Endothelial cell of umbilical vein (primary cell): ENCODE results near the gene CIZ1. TPM values are rescaled to one million over a fixed set of nuclear protein-coding genes. Genes with fewer than 3 reads are reported as not detected.

ENCODE experiments used
- BruUV-seq: library from RNA; stranded (reverse); fragments of 400-500 nt; replicated peaks from 2 replicates; lab custom pipeline; 2021; lab: Mats Ljungman, UMichigan
- CTCF ChIA-PET: fragments of 300-600, 350-600 bp; sonication (Branson Sonifier 250); formaldehyde crosslinking; loops from one replicate; lab custom pipeline; 2021; ENCODE audit warnings: antibody characterized with exemption, inconsistent platforms; lab: Charles Lee
- POLR2A ChIA-PET: fragments of 300-600, 350-600 bp; sonication (Branson Sonifier 250); formaldehyde crosslinking; loops from one replicate; lab custom pipeline; 2021; ENCODE audit warnings: antibody characterized with exemption, inconsistent platforms; lab: Charles Lee
- DNase-seq: peaks from one replicate; pipeline ENCODE4 v3.0.0-alpha.2; 2011; ENCODE audit warnings: low read depth, low spot score
- FAIRE-seq: peaks from 2 replicates; lab custom pipeline; 2011; peaks lifted over from hg19 to GRCh38; lab: Jason Lieb, UNC
- H2AFZ ChIP-seq: 2 replicates; pipeline ENCODE4 v1.6.0; 2012; ENCODE audit warnings: low read depth, low read length, control low read depth, inconsistent platforms
- H3K27ac ChIP-seq: 2 replicates; pipeline ENCODE4 v1.5.1; 2011; ENCODE audit warnings: low read depth, mild to moderate bottlenecking, control low read depth, low read length, moderate library complexity; ENCODE audit not compliant: insufficient read depth
- H3K27me3 ChIP-seq, 2 experiments: 2 replicates each; pipeline versions ENCODE4 v1.6.0 to v1.6.1; 2011; ENCODE audit warnings: low read length in 2 of 2, mixed read lengths in 1 of 2; ENCODE audit not compliant: control insufficient read depth in 2 of 2, insufficient read depth in 2 of 2
- H3K36me3 ChIP-seq, 2 experiments: 2 replicates in 1 of 2; 3 replicates in 1 of 2; pipeline ENCODE4 v1.5.1; 2011; ENCODE audit warnings: low read length in 2 of 2, mild to moderate bottlenecking in 1 of 2, moderate library complexity in 1 of 2; ENCODE audit not compliant: control insufficient read depth in 2 of 2, insufficient read depth in 2 of 2; ENCODE audit errors: extremely low read depth in 1 of 2
- H3K4me1 ChIP-seq: 3 replicates; pipeline ENCODE4 v1.5.1; 2011; ENCODE audit warnings: mild to moderate bottlenecking, low read length; ENCODE audit not compliant: control insufficient read depth, insufficient read depth; ENCODE audit errors: extremely low read depth
- H3K4me2 ChIP-seq: 2 replicates; pipeline ENCODE4 v1.6.1; 2011; ENCODE audit warnings: low read length, control low read depth, mixed read lengths; ENCODE audit not compliant: insufficient read depth
- H3K4me3 ChIP-seq, 3 experiments: fragments of 200-600 bp in 1 of 3; sonication (generic), shearing (Covaris generic) in 1 of 3; replicated peaks in 1 of 3; 2 replicates each; pipeline ENCODE4 v1.5.1; 2011 to 2016; ENCODE audit warnings: control low read depth in 3 of 3, low read length in 3 of 3, mild to moderate bottlenecking in 2 of 3, inconsistent platforms in 1 of 3, low read depth in 1 of 3, moderate library complexity in 1 of 3; ENCODE audit not compliant: insufficient read depth in 1 of 3
- H3K79me2 ChIP-seq: 2 replicates; pipeline ENCODE4 v1.6.0; 2012; ENCODE audit warnings: low read length, inconsistent platforms; ENCODE audit not compliant: control insufficient read depth, insufficient read depth
- H3K9ac ChIP-seq: replicated peaks from 2 replicates; pipeline ENCODE3; 2011; ENCODE audit warnings: low read length, control low read depth; ENCODE audit not compliant: insufficient read depth; ENCODE audit errors: extremely low read depth
- H3K9me1 ChIP-seq: replicated peaks from 3 replicates; pipeline ENCODE4 v1.6.0; 2011; ENCODE audit warnings: mild to moderate bottlenecking, low read length; ENCODE audit not compliant: control insufficient read depth, insufficient read depth; ENCODE audit errors: extremely low read depth
- H3K9me3 ChIP-seq: replicated peaks from 2 replicates; pipeline ENCODE4 v1.5.1; 2012; ENCODE audit warnings: low read length, inconsistent platforms; ENCODE audit not compliant: control insufficient read depth, insufficient read depth
- H4K20me1 ChIP-seq: replicated peaks from 2 replicates; pipeline ENCODE3; 2011; ENCODE audit warnings: mild to moderate bottlenecking, low read length; ENCODE audit not compliant: control insufficient read depth, insufficient read depth; ENCODE audit errors: extremely low read depth
- CTCF ChIP-seq, 2 donors: IDR thresholded peaks; 1 replicate in 1 of 2; 2 replicates in 1 of 2; pipeline ENCODE4 v1.5.1; 2011; ENCODE audit warnings: low read length in 2 of 2, mild to moderate bottlenecking in 2 of 2, moderate library complexity in 2 of 2, control low read depth in 1 of 2, inconsistent platforms in 1 of 2, low read depth in 1 of 2; ENCODE audit not compliant: insufficient read depth in 1 of 2; ENCODE audit errors: extremely low read depth in 1 of 2
- EZH2 ChIP-seq: IDR thresholded peaks from 2 replicates; pipeline ENCODE4 v1.6.1; 2012; ENCODE audit warnings: borderline replicate concordance, low read depth, mild to moderate bottlenecking, moderate library complexity, low read length, inconsistent platforms; ENCODE audit not compliant: severe bottlenecking
- FOS ChIP-seq: IDR thresholded peaks from 2 replicates; pipeline ENCODE4 v1.6.1; 2011; ENCODE audit warnings: mild to moderate bottlenecking, low read length, moderate library complexity, borderline replicate concordance; ENCODE audit not compliant: insufficient read depth
- JUN ChIP-seq: IDR thresholded peaks from 2 replicates; pipeline ENCODE4 v1.6.1; 2011; ENCODE audit warnings: borderline replicate concordance, low read depth; ENCODE audit not compliant: insufficient read length, insufficient read depth
- MYC ChIP-seq: IDR thresholded peaks from one replicate; pipeline ENCODE4 v1.6.1; 2011; ENCODE audit warnings: mild to moderate bottlenecking, low read depth, low read length
- POLR2A ChIP-seq: IDR thresholded peaks from 2 replicates; pipeline ENCODE4 v1.6.1; 2012; ENCODE audit warnings: low read depth, mild to moderate bottlenecking, control low read depth, low read length
- POLR2AphosphoS5 ChIP-seq: IDR thresholded peaks from 2 replicates; pipeline ENCODE4 v1.6.1; 2012; ENCODE audit warnings: low read depth, mild to moderate bottlenecking, control low read depth, low read length, moderate library complexity; ENCODE audit not compliant: insufficient read depth
- dilution Hi-C: fragments of 300-500 bp; cut with MboI; formaldehyde crosslinking; loops from one replicate; pipeline ENCODE4 v1.15.0; 2019; ENCODE audit warnings: low sequenced_read_pairs; ENCODE audit not compliant: extremely low pct_ligation_motif_present
- intact Hi-C: fragments of 100-400 bp; cut with micrococcal nuclease; formaldehyde crosslinking; loops from one replicate; pipeline ENCODE4 v1.10.0; 2022
- polyA plus RNA-seq, 4 experiments: library from polyadenylated mRNA; depleted of rRNA in 3 of 4; stranded (reverse) in 3 of 4; unstranded in 1 of 4; fragments of >200 nt; gene quantifications; 2 replicates each; pipeline versions ENCODE4 v1.2.1 to v1.2.3, GENCODE V29; 2011 to 2012; ENCODE audit warnings: missing spikeins in 1 of 4
- total RNA-seq: library from RNA; stranded (reverse); gene quantifications from 2 replicates; pipeline ENCODE4 v1.2.3, GENCODE V29; 2021
- TF ChIP-seq, protein P1 (sequence below): IDR thresholded peaks from 2 replicates; pipeline ENCODE4 v1.6.1; 2011; ENCODE audit not compliant: insufficient read depth, insufficient read length

Gene CIZ1
- total and polyA plus RNA-seq, 2 donors (not counting 3 experiments of a cell fraction or from before 2014, with no cell fraction given): 88.3 to 150 TPM

DNA sequence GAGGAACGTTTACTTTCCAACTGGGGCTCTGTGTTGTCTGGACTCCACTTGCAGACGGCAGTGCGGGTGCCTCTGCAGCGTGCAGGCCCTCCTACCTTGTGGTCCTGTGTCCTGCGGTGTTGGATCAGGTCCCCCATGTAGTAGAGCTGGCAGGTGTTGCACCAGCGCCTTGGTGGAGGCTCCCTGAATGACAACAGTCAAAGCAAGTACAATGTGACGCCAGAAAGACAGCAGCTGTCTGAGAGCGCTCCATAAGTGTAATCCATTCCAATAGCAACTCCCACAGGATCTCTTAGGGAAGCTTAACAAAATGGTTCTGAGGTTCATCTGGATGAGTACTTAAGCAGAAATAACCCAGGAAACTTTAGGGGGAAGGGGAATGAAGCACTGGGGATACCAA lies 21.4 kb downstream of the CIZ1 start:
- no peak for FAIRE-seq
- Histone ChIP-seq H3K9me3 (no peaks in the 10 kb centered on the region), H3K9ac (no peak overlapping the region), H2AFZ (no peak overlapping the region), H3K36me3 (peaks cover 8 to 45% of the 10 kb centered on the region in 2 experiments), H3K4me1 (no peaks in the 10 kb centered on the region), H3K79me2 (no peaks in the 10 kb centered on the region), H3K9me1 (no peaks in the 10 kb centered on the region), H3K27ac (no peak overlapping the region), H4K20me1 (no peaks in the 10 kb centered on the region), H3K27me3 (no peaks in the 10 kb centered on the region), H3K4me3 (no peak overlapping the region), H3K4me2 (no peak overlapping the region)
- intact Hi-C loops (no loop called here), dilution Hi-C loops (no loop called here)
- BruUV-seq: no TSS peak
- no peak for DNase-seq
- no peak for TF ChIP-seq EZH2
- TF ChIP-seq, protein P1, sequence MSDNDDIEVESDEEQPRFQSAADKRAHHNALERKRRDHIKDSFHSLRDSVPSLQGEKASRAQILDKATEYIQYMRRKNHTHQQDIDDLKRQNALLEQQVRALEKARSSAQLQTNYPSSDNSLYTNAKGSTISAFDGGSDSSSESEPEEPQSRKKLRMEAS: no peak
- ChIA-PET CTCF (interaction anchor here (0.8 kb wide), 1 partner anchor 12 kb away, joined by 3 read pairs; no protein-coding TSS in a partner anchor), POLR2A (no interaction called here)

GRCh38 chr9:128169492-128169891 lies 21.9 kb downstream of the CIZ1 start:
- no peak overlapping the region for H3K4me2 ChIP-seq
- H2AFZ ChIP-seq: no peak overlapping the region
- no peaks in the 10 kb centered on the region for H4K20me1 ChIP-seq
- DNase-seq (no peak), FAIRE-seq (no peak)
- H3K9me3 ChIP-seq: no peaks in the 10 kb centered on the region
- no peak overlapping the region for H3K27ac ChIP-seq
- H3K4me1 ChIP-seq: no peaks in the 10 kb centered on the region
- no peaks in the 10 kb centered on the region for H3K27me3 ChIP-seq
- H3K9ac ChIP-seq: no peak overlapping the region
- H3K36me3 ChIP-seq: peaks cover 8 to 44% of the 10 kb centered on the region in 2 experiments
- H3K79me2 ChIP-seq: no peaks in the 10 kb centered on the region
- H3K9me1 ChIP-seq: no peaks in the 10 kb centered on the region
- no peak for TF ChIP-seq MYC
- no peak for TF ChIP-seq EZH2
- TF ChIP-seq POLR2AphosphoS5: no peak
- no peak for TF ChIP-seq POLR2A
- TF ChIP-seq JUN: no peak
- no peak for TF ChIP-seq CTCF (IDR thresholded peaks at IDR 0.05; ENCODE audit: extremely low read depth in 1 of 2, insufficient read depth in 1 of 2, low read depth in 1 of 2, low read length in 2 of 2)
- no peak for TF ChIP-seq FOS
- ChIA-PET CTCF (interaction anchor here (0.8 kb wide), 1 partner anchor 12 kb away, joined by 3 read pairs; no protein-coding TSS in a partner anchor), POLR2A (no interaction called here)
- dilution Hi-C loops: no loop called here
- no TSS peak for BruUV-seq
- intact Hi-C loops: no loop called here
- no peak overlapping the region for H3K4me3 ChIP-seq
